Measurements from ENCODE around the gene GNG3.

The GNG3 gene

GRCh38 chr11:62680825-62681240, 26.6 kb upstream of the GNG3 start:
- Histone ChIP-seq H3F3A (ENCODE audit: low read depth) (no peaks in the 10 kb centered on the region), H4K20me1 (ENCODE audit: insufficient read depth, low read length, poor library complexity, severe bottlenecking) (peaks cover 21% of the 10 kb centered on the region), H3K36me3 (ENCODE audit: insufficient read depth, low read length) (no peaks in the 10 kb centered on the region), H3K27me3 (ENCODE audit: insufficient read depth, low read length, poor library complexity, severe bottlenecking) (no peaks in the 10 kb centered on the region), H3K9me3 (ENCODE audit: insufficient read depth, low read depth, low read length) (no peaks in the 10 kb centered on the region), H3K79me2 (ENCODE audit: insufficient read depth, low read length) (peaks cover 27% of the 10 kb centered on the region), H3K4me3 (ENCODE audit: low read length, poor library complexity, severe bottlenecking) (no peak overlapping the region), H3K4me1 (ENCODE audit: insufficient read depth, low read length, poor library complexity, severe bottlenecking) (peaks cover 17% of the 10 kb centered on the region), H2AFZ (ENCODE audit: low read length) (peak overlapping the region; percentile 91), H3K9me2 (replicated peaks; ENCODE audit: low read depth, low read length) (no peaks in the 10 kb centered on the region), H3K4me2 (ENCODE audit: low read depth, low read length, poor library complexity, severe bottlenecking) (no peak overlapping the region), H3K9ac (ENCODE audit: low read depth, low read length, poor library complexity, severe bottlenecking) (no peak overlapping the region)
- peak; percentile 63 for TF ChIP-seq CTCF (conservative IDR thresholded peaks at IDR 0.05; ENCODE audit: low read length)
- TF ChIP-seq EZH2phosphoT487 (IDR thresholded peaks at IDR 0.05; ENCODE audit: borderline replicate concordance) = no peak

- H3F3A ChIP-seq (ENCODE audit: low read depth) = no peaks in the 10 kb centered on the region
- H4K20me1 ChIP-seq (ENCODE audit: insufficient read depth, low read length, poor library complexity, severe bottlenecking) = peaks cover 8% of the 10 kb centered on the region
- no peak overlapping the region for H3K4me3 ChIP-seq (ENCODE audit: low read length, poor library complexity, severe bottlenecking)
- H3K36me3 ChIP-seq (ENCODE audit: insufficient read depth, low read length) = no peaks in the 10 kb centered on the region
- no peaks in the 10 kb centered on the region for H3K9me2 ChIP-seq (replicated peaks; ENCODE audit: low read depth, low read length)
- peaks cover 13% of the 10 kb centered on the region for H3K79me2 ChIP-seq (ENCODE audit: insufficient read depth, low read length)
- no peak overlapping the region for H3K9ac ChIP-seq (ENCODE audit: low read depth, low read length, poor library complexity, severe bottlenecking)
- TF ChIP-seq CTCF (conservative IDR thresholded peaks at IDR 0.05; ENCODE audit: low read length) (no peak), EZH2phosphoT487 (IDR thresholded peaks at IDR 0.05; ENCODE audit: borderline replicate concordance) (no peak)
- H3K4me2 ChIP-seq (ENCODE audit: low read depth, low read length, poor library complexity, severe bottlenecking) = no peak overlapping the region
- H3K9me3 ChIP-seq (ENCODE audit: insufficient read depth, low read depth, low read length) = no peaks in the 10 kb centered on the region
- H3K4me1 ChIP-seq (ENCODE audit: insufficient read depth, low read length, poor library complexity, severe bottlenecking) = peaks cover 8% of the 10 kb centered on the region
- H3K27me3 ChIP-seq (ENCODE audit: insufficient read depth, low read length, poor library complexity, severe bottlenecking) = no peaks in the 10 kb centered on the region
- H2AFZ ChIP-seq (ENCODE audit: low read length) = no peak overlapping the region
These were observed 25.0 kb upstream of the GNG3 start for GRCh38 chr11:62682518-62682917.

- Histone ChIP-seq H3K4me3 (ENCODE audit: low read length, poor library complexity, severe bottlenecking) (no peak overlapping the region), H3K9me2 (replicated peaks; ENCODE audit: low read depth, low read length) (no peaks in the 10 kb centered on the region), H3K9ac (ENCODE audit: low read depth, low read length, poor library complexity, severe bottlenecking) (no peak overlapping the region), H4K20me1 (ENCODE audit: insufficient read depth, low read length, poor library complexity, severe bottlenecking) (no peaks in the 10 kb centered on the region), H3K4me1 (ENCODE audit: insufficient read depth, low read length, poor library complexity, severe bottlenecking) (no peaks in the 10 kb centered on the region), H3K9me3 (ENCODE audit: insufficient read depth, low read depth, low read length) (no peaks in the 10 kb centered on the region), H2AFZ (ENCODE audit: low read length) (no peak overlapping the region), H3K79me2 (ENCODE audit: insufficient read depth, low read length) (no peaks in the 10 kb centered on the region), H3K4me2 (ENCODE audit: low read depth, low read length, poor library complexity, severe bottlenecking) (no peak overlapping the region), H3K27me3 (ENCODE audit: insufficient read depth, low read length, poor library complexity, severe bottlenecking) (no peaks in the 10 kb centered on the region), H3F3A (ENCODE audit: low read depth) (no peaks in the 10 kb centered on the region), H3K36me3 (ENCODE audit: insufficient read depth, low read length) (peaks cover 28% of the 10 kb centered on the region; the same call in 1 of the 2 replicates)
- TF ChIP-seq EZH2phosphoT487 (IDR thresholded peaks at IDR 0.05; ENCODE audit: borderline replicate concordance) (no peak), CTCF (conservative IDR thresholded peaks at IDR 0.05; ENCODE audit: low read length) (no peak)
These were observed 19.7 kb upstream of the GNG3 start for GRCh38 chr11:62687508-62688396.
